AG04450 (cell line): Measurements from ENCODE around the gene MROH2A. TPM values are rescaled to one million over a fixed set of nuclear protein-coding genes. Genes with fewer than 3 reads are reported as not detected.
A peak's percentile ranks its signal among the peaks of the same experiment; 100 is the strongest.

Experiments used
- CTCF ChIA-PET: fragments of 300-600, 350-600 bp; formaldehyde crosslinking; extraction: SDS; loops from one replicate; lab custom pipeline; 2022; ENCODE audit warnings: antibody characterized with exemption, inconsistent platforms; lab: Charles Lee
- POLR2A ChIA-PET: fragments of 350-600 bp; formaldehyde crosslinking; extraction: SDS; loops from one replicate; lab custom pipeline; 2021; ENCODE audit warnings: antibody characterized with exemption, inconsistent platforms; lab: Yijun Ruan, JAX
- DNase-seq: peaks from one replicate; pipeline ENCODE4 v3.0.0-alpha.2; 2011; ENCODE audit warnings: low read depth, low spot score
- H3K27ac ChIP-seq: one replicate; pipeline ENCODE4 v1.5.1; 2012; ENCODE audit warnings: low read depth, low read length, control low read depth
- H3K27me3 ChIP-seq: one replicate; pipeline ENCODE4 v1.6.0; 2012; ENCODE audit warnings: low read length; ENCODE audit not compliant: control insufficient read depth, insufficient read depth
- H3K4me3 ChIP-seq: 2 replicates; pipeline ENCODE4 v1.5.1; 2011; ENCODE audit warnings: mild to moderate bottlenecking, low read depth, low read length, control low read depth
- H3K9me3 ChIP-seq: 2 replicates; pipeline ENCODE4 v1.5.1; 2012; ENCODE audit warnings: low read length; ENCODE audit not compliant: control insufficient read depth, insufficient read depth
- polyA plus RNA-seq: library from polyadenylated mRNA; depleted of rRNA; stranded (reverse); fragments of >200 nt; gene quantifications from 2 replicates; pipeline ENCODE4 v1.2.3, GENCODE V29; 2011
- TF ChIP-seq, protein P1 (sequence below): IDR thresholded peaks from 2 replicates; pipeline ENCODE4 v1.5.1; 2011; ENCODE audit warnings: low read depth, low read length, control low read depth, inconsistent platforms

MROH2A gene
- polyA plus RNA-seq, 1 experiment = not detected

DNA sequence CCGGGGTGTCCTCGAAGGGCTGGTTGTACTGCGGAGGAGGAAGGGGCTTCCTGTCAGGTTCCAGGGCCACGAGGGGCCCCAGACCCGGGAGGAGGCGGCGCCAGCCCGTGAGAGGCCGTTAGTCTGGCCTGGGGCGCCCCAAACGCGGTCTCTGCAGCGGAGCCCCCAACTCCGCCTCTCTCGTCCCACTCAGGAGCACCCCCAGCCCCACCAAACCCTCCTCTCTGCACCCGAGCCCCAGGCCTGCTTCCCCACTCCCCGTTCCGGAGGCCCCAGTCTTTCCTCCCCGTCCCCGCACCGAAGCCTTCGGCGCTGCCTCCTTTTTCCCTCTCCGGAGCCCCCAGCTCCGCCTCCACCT lies 75.7 kb downstream of the MROH2A start:
- Histone ChIP-seq H3K27ac (no peak overlapping the region), H3K4me3 (peak overlapping the region; percentile 83), H3K27me3 (no peaks in the 10 kb centered on the region), H3K9me3 (peaks cover 3% of the 10 kb centered on the region; the same call in 1 of the 2 replicates)
- CTCF ChIA-PET = no interaction called here
- DNase-seq = no peak
- TF ChIP-seq, protein P1, sequence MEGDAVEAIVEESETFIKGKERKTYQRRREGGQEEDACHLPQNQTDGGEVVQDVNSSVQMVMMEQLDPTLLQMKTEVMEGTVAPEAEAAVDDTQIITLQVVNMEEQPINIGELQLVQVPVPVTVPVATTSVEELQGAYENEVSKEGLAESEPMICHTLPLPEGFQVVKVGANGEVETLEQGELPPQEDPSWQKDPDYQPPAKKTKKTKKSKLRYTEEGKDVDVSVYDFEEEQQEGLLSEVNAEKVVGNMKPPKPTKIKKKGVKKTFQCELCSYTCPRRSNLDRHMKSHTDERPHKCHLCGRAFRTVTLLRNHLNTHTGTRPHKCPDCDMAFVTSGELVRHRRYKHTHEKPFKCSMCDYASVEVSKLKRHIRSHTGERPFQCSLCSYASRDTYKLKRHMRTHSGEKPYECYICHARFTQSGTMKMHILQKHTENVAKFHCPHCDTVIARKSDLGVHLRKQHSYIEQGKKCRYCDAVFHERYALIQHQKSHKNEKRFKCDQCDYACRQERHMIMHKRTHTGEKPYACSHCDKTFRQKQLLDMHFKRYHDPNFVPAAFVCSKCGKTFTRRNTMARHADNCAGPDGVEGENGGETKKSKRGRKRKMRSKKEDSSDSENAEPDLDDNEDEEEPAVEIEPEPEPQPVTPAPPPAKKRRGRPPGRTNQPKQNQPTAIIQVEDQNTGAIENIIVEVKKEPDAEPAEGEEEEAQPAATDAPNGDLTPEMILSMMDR = no peak
- POLR2A ChIA-PET = interaction anchor here (0.7 kb wide), 1 partner anchor 19 kb away, joined by 3 read pairs; no protein-coding TSS in a partner anchor

DNA sequence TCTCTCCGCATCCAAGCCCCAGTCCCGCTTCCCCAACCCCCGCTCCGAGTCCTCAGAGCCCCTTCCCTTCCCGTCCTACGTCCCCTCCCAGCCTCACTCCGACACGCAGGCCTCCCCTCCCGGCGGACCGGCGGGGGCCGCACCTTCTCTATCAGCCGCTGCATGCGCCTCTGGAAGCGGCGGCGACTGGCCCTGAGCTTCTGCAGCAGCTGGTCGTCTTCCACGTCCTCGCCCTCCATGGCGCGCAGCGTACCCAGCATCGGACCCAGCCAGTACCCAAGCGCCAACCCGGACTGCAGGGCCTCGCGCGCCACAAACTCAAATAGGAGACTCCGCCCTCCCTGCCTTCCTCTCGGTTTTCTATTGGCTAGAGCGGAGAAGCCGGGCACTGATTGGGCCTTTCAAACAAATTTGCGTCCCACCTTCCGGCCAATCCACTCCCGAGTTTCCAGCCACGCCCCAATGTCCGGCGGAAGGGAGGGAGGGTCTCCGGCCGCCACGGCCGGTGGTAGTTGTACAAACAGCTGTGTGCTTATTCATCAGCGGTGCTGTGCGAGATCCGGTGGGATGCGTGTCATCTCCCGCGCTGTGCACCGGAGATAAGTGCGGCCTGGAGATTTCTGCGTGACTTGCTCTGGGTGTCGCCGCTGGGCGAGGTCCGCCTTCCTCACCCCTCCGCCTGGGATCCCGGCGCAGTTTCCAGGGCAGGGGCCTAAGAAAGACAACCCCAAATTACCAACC lies 76.3 kb downstream of the MROH2A start, which contains the start of gene HJURP:
Gene HJURP (minus strand): TSS at position 295 of the 741 bp plus-strand sequence. CDS start 35 bp downstream, at position 260.
- ChIA-PET CTCF (no interaction called here), POLR2A (interaction anchor here (0.7 to 0.8 kb wide), 2 partner anchors 11 to 20 kb away, joined by 3 to 4 read pairs; no protein-coding TSS in a partner anchor)
- DNase-seq = peak; percentile 89
- Histone ChIP-seq H3K4me3 (peak within 1 kb of the TSS; percentile 83), H3K9me3 (peaks cover 3% of the 10 kb centered on the region; the same call in 1 of the 2 replicates), H3K27ac (peak within 1 kb of the TSS; percentile 87), H3K27me3 (no peaks in the 10 kb centered on the region)
- TF ChIP-seq, protein P1 = no peak

DNA sequence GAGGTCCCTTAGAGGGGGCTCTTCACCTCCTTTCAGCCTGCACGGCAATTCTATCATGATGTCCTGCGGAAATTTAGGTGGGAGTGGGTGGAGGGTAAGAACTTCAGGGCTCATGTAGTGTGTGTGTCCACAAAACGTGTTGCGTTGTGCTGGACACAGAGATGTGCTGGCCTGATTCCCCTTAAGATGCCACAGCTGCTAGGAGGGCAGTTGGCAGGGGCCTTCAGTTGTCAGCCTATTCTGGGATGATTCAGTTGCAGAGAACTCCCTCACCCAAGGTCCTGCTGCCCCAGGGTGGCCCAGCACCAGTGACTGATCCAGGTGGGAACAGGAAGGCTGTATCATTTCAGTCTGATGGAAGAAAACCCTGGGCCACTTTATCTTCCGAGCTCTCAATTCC lies 77.2 kb downstream of the MROH2A start:
- CTCF ChIA-PET = no interaction called here
- Histone ChIP-seq H3K27me3 (no peaks in the 10 kb centered on the region), H3K27ac (no peak overlapping the region), H3K4me3 (no peak overlapping the region), H3K9me3 (peaks cover 3% of the 10 kb centered on the region; the same call in 1 of the 2 replicates)
- DNase-seq = no peak
- POLR2A ChIA-PET = interaction anchor here (0.8 kb wide), 1 partner anchor 12 kb away, joined by 4 read pairs; no protein-coding TSS in a partner anchor
- TF ChIP-seq, protein P1 = no peak

DNA sequence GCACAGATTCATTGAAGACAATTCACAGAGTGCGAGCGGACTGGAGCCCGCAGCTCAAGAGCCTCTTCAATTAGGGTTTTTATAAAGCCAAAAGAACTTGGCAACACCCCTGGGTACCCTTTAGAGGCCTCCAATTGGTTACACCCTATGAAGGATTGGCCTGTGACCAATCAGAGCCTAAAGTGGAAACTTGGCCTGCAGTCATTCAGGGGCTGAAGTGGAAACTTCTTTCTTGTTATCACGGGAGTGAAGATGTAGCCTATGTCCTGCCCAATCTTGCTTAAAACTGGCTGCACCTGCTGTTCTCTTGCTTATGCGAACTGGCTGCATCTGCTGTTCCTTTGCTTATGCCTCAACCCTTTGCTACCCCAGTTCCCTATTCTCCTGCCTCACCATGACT lies 78.1 kb downstream of the MROH2A start:
- TF ChIP-seq, protein P1 = no peak
- H3K27me3 ChIP-seq = no peaks in the 10 kb centered on the region
- CTCF ChIA-PET = interaction anchor here (2.0 to 2.5 kb wide), 3 partner anchors 11 to 18 kb away, joined by 6 to 13 read pairs (median 11); partner anchors contain the start of gene MSL3B
- no peak overlapping the region for H3K27ac ChIP-seq
- no peak overlapping the region for H3K4me3 ChIP-seq
- DNase-seq = no peak
- POLR2A ChIA-PET = no interaction called here
- peaks cover 3% of the 10 kb centered on the region; the same call in 1 of the 2 replicates for H3K9me3 ChIP-seq
